K562 (cell line): ENCODE data around the gene BTBD2. TPM values are rescaled to one million over a fixed set of nuclear protein-coding genes. Genes with fewer than 3 reads are reported as not detected.

Source experiments
- BCL6 ChIP-seq: fragments of 250-450 bp; sonication (Bioruptor Pico); IDR thresholded peaks from 2 replicates; pipeline ENCODE4 v1.4.0; 2020
- CREBBP ChIP-seq: IDR thresholded peaks from one replicate; pipeline ENCODE4 v1.6.1; 2012; ENCODE audit warnings: low read depth, mild to moderate bottlenecking, control low read depth, inconsistent platforms, low read length
- ELF2 ChIP-seq: fragments of 250-450 bp; sonication (Bioruptor Pico); IDR thresholded peaks from 2 replicates; pipeline ENCODE4 v1.5.0; 2021; ENCODE audit warnings: mild to moderate bottlenecking
- EP300 ChIP-seq: IDR thresholded peaks from 2 replicates; pipeline ENCODE4 v1.6.1; 2012; ENCODE audit warnings: low read length, improper control_type of control experiment
- NONO ChIP-seq, 2 experiments: fragments of 200-400 bp in 1 of 2; fragments of 450-650 bp in 1 of 2; formaldehyde crosslinking in 1 of 2; IDR thresholded peaks; 2 replicates each; pipeline ENCODE4 v1.6.1; 2017; ENCODE audit warnings: low read depth in 2 of 2, mild to moderate bottlenecking in 2 of 2, moderate library complexity in 2 of 2, low read length in 1 of 2
- POLR2H ChIP-seq: IDR thresholded peaks from 2 replicates; pipeline ENCODE4 v1.6.1; 2016; ENCODE audit warnings: missing genetic modification characterization, low read depth, mild to moderate bottlenecking, control low read depth, missing compliant biosample characterization, moderate library complexity
- TAF7 ChIP-seq: fragments of 450-650 bp; IDR thresholded peaks from 2 replicates; pipeline ENCODE4 v1.6.1; 2016; ENCODE audit warnings: missing genetic modification characterization, missing compliant biosample characterization
- THRAP3 ChIP-seq: fragments of 450-650 bp; IDR thresholded peaks from 2 replicates; pipeline ENCODE4 v1.6.1; 2016; ENCODE audit warnings: mild to moderate bottlenecking, inconsistent platforms, borderline replicate concordance
- XRCC3 ChIP-seq: fragments of 450-650 bp; IDR thresholded peaks from 2 replicates; pipeline ENCODE4 v1.6.1; 2017; ENCODE audit warnings: mild to moderate bottlenecking, moderate library complexity
- ZNF143 ChIP-seq: sonication (generic); formaldehyde crosslinking; IDR thresholded peaks from 2 replicates; pipeline ENCODE4 v1.9.0; 2022; ENCODE audit warnings: mild to moderate bottlenecking, missing genetic modification reagents
- ZNF184 ChIP-seq: sonication (generic); formaldehyde crosslinking; IDR thresholded peaks from 2 replicates; pipeline ENCODE4 v1.5.0; 2020; ENCODE audit warnings: missing genetic modification reagents
- ZNF277 ChIP-seq: fragments of 250-450 bp; sonication (Bioruptor Pico); IDR thresholded peaks from 2 replicates; pipeline ENCODE4 v1.8.0; 2022; ENCODE audit warnings: inconsistent platforms, mild to moderate bottlenecking, moderate library complexity, borderline replicate concordance
- ZNF324 ChIP-seq: fragments of 250-450 bp; sonication (Bioruptor Pico); IDR thresholded peaks from 2 replicates; pipeline ENCODE4 v1.4.0; 2020; ENCODE audit warnings: mild to moderate bottlenecking
- ZNF398 ChIP-seq: fragments of 250-450 bp; sonication (Bioruptor Pico); IDR thresholded peaks from 2 replicates; pipeline ENCODE4 v1.8.0; 2021; ENCODE audit warnings: moderate library complexity, mild to moderate bottlenecking, inconsistent platforms
- ZNF785 ChIP-seq: fragments of 250-450 bp; sonication (Bioruptor Pico); IDR thresholded peaks from 2 replicates; pipeline ENCODE4 v1.4.0; 2020; ENCODE audit warnings: mild to moderate bottlenecking
- polyA plus RNA-seq, 8 experiments: library from polyadenylated mRNA; depleted of rRNA in 4 of 8; stranded (reverse) in 5 of 8; unstranded in 3 of 8; fragments of >200 nt; fragmentation: Nextera tagmentation in 2 of 8; fragmentation: Illumina TruSeq in 1 of 8; extraction: Ambion mirVana in 2 of 8; extraction: Trizol in 1 of 8; gene quantifications; 2 replicates each; pipeline versions ENCODE4 v1.2.1 to v1.2.3, GENCODE V29; 2011 to 2014; ENCODE audit warnings: inconsistent platforms in 1 of 8, missing spikeins in 1 of 8
- total RNA-seq, 7 experiments: library from RNA; depleted of rRNA in 6 of 7; stranded (reverse); fragments of >200 nt in 6 of 7; fragmentation: Illumina TruSeq in 2 of 7; extraction: Trizol in 2 of 7; gene quantifications; 2 replicates each; pipeline versions ENCODE4 v1.2.1 to v1.2.3, GENCODE V29; 2011 to 2021; ENCODE audit warnings: low replicate concordance in 1 of 7
- TF ChIP-seq, protein P1 (sequence below): IDR thresholded peaks from 2 replicates; pipeline ENCODE4 v1.6.1; 2011; ENCODE audit warnings: borderline replicate concordance, low read depth, mild to moderate bottlenecking, moderate library complexity, low read length; ENCODE audit not compliant: insufficient read depth, poor library complexity, severe bottlenecking
- TF ChIP-seq, protein P2 (sequence below): sonication (generic); formaldehyde crosslinking; IDR thresholded peaks from 2 replicates; pipeline ENCODE4 v1.8.0; 2022; ENCODE audit warnings: mild to moderate bottlenecking, missing genetic modification reagents

The BTBD2 gene
- total and polyA plus RNA-seq, 9 of the 15 experiments (the other 6 are each of a cell fraction or from before 2014, with no cell fraction given), result 0.10 to 15.6 (median 6.9) TPM

GRCh38 chr19:2047449-2048103, 32.1 kb upstream of the BTBD2 start (continued):
- TF ChIP-seq, protein P1, sequence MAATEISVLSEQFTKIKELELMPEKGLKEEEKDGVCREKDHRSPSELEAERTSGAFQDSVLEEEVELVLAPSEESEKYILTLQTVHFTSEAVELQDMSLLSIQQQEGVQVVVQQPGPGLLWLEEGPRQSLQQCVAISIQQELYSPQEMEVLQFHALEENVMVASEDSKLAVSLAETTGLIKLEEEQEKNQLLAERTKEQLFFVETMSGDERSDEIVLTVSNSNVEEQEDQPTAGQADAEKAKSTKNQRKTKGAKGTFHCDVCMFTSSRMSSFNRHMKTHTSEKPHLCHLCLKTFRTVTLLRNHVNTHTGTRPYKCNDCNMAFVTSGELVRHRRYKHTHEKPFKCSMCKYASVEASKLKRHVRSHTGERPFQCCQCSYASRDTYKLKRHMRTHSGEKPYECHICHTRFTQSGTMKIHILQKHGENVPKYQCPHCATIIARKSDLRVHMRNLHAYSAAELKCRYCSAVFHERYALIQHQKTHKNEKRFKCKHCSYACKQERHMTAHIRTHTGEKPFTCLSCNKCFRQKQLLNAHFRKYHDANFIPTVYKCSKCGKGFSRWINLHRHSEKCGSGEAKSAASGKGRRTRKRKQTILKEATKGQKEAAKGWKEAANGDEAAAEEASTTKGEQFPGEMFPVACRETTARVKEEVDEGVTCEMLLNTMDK, result no peak
- TF ChIP-seq ZNF143 (CRISPR knock-in tag) (no peak), ZNF324 (no peak), NONO (IDR thresholded peaks at IDR 0.05; ENCODE audit: low read depth in 2 of 2, low read length in 1 of 2) (no peak), THRAP3 (no peak), ZNF277 (CRISPR knock-in tag) (no peak), XRCC3 (no peak), TAF7 (no peak), ZNF398 (CRISPR knock-in tag) (no peak), ZNF785 (CRISPR knock-in tag) (no peak), ZNF184 (CRISPR knock-in tag) (no peak), BCL6 (CRISPR knock-in tag) (no peak), EP300 (no peak), ELF2 (no peak), CREBBP (no peak), POLR2H (tag) (no peak)
- TF ChIP-seq, protein P2, sequence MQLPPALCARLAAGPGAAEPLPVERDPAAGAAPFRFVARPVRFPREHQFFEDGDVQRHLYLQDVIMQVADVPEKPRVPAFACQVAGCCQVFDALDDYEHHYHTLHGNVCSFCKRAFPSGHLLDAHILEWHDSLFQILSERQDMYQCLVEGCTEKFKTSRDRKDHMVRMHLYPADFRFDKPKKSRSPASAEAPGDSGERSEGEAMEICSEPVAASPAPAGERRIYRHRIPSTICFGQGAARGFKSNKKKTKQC (CRISPR knock-in tag), result no peak
